ENCODE measurements around the gene HMGB2.

Gene HMGB2

GRCh38 chr4:173371292-173372192, 37.4 kb upstream of the HMGB2 start:
- H3K4me3 ChIP-seq (ENCODE audit: low read depth, low read length): peak overlapping the region; percentile 58
- no peak for DNase-seq (ENCODE audit: low read depth)

GRCh38 chr4:173370477-173371291, 36.5 kb upstream of the HMGB2 start, which contains the start of gene SAP30:
Gene SAP30 (plus strand): TSS chr4:173370954. CDS start chr4:173371183, 229 bp downstream.
- no peak for TF ChIP-seq CTCF (IDR thresholded peaks at IDR 0.05; ENCODE audit: low read depth, low read length, missing control alignments)
- DNase-seq (ENCODE audit: low read depth): peak; percentile 94
- H3K4me3 ChIP-seq (ENCODE audit: low read depth, low read length): peak within 1 kb of the TSS; percentile 58

More at GRCh38 chr4:173371292-173372192, 37.4 kb upstream of the HMGB2 start:
- TF ChIP-seq CTCF (IDR thresholded peaks at IDR 0.05; ENCODE audit: low read depth, low read length, missing control alignments): no peak

GRCh38 chr4:173370130-173370476, 35.9 kb upstream of the HMGB2 start:
- H3K4me3 ChIP-seq (ENCODE audit: low read depth, low read length): peak overlapping the region; percentile 58
- no peak for TF ChIP-seq CTCF (IDR thresholded peaks at IDR 0.05; ENCODE audit: low read depth, low read length, missing control alignments)
- no peak for DNase-seq (ENCODE audit: low read depth)

- TF ChIP-seq CTCF (IDR thresholded peaks at IDR 0.05; ENCODE audit: low read depth, low read length, missing control alignments): no peak
- DNase-seq (ENCODE audit: low read depth): no peak
- peak overlapping the region; percentile 58; the same call in 1 of the 2 replicates for H3K4me3 ChIP-seq (ENCODE audit: low read depth, low read length)
These were observed 33.8 kb upstream of the HMGB2 start for GRCh38 chr4:173367946-173368345.

GRCh38 chr4:173367285-173367684, 33.1 kb upstream of the HMGB2 start:
- no peak for TF ChIP-seq CTCF (IDR thresholded peaks at IDR 0.05; ENCODE audit: low read depth, low read length, missing control alignments)
- peak overlapping the region; percentile 16; the same call in 1 of the 2 replicates for H3K4me3 ChIP-seq (ENCODE audit: low read depth, low read length)
- no peak for DNase-seq (ENCODE audit: low read depth)

GRCh38 chr4:173365359-173365996, 31.3 kb upstream of the HMGB2 start:
- H3K4me3 ChIP-seq (ENCODE audit: low read depth, low read length): no peak overlapping the region
- DNase-seq (ENCODE audit: low read depth): no peak
- no peak for TF ChIP-seq CTCF (IDR thresholded peaks at IDR 0.05; ENCODE audit: low read depth, low read length, missing control alignments)
